CD14-positive monocyte (primary cell): ENCODE measurements around the gene CC2D1A. TPM values are rescaled to one million over a fixed set of nuclear protein-coding genes. Genes with fewer than 3 reads are reported as not detected.
A peak's percentile ranks its signal among the peaks of the same experiment; 100 is the strongest.

ENCODE experiments used
- DNase-seq, 3 donors: peaks; one replicate each; pipeline ENCODE4 v3.0.0-alpha.2; 2011 to 2022
- H2AFZ ChIP-seq: 2 replicates; pipeline ENCODE4 v1.6.0; 2012; ENCODE audit warnings: mild to moderate bottlenecking, low read depth, low read length, inconsistent platforms; ENCODE audit not compliant: insufficient read depth, poor library complexity, severe bottlenecking
- H3K27ac ChIP-seq, 2 donors: 1 replicate in 1 of 2; 2 replicates in 1 of 2; pipeline ENCODE4 v1.5.1; 2012 to 2013; ENCODE audit warnings: low read length in 2 of 2, control low read depth in 1 of 2, inconsistent platforms in 1 of 2, low read depth in 1 of 2, mild to moderate bottlenecking in 1 of 2
- H3K27me3 ChIP-seq, 2 donors: one replicate each; pipeline versions ENCODE4 v1.6.0 to v1.6.1; 2011 to 2013; ENCODE audit warnings: low read length in 2 of 2; ENCODE audit not compliant: control insufficient read depth in 2 of 2, insufficient read depth in 2 of 2
- H3K36me3 ChIP-seq, 2 donors: replicated peaks in 1 of 2; 1 replicate in 1 of 2; 2 replicates in 1 of 2; pipeline versions ENCODE4 v1.5.1 to v1.6.1; 2012 to 2013; ENCODE audit warnings: low read length in 2 of 2, control low read depth in 1 of 2, inconsistent platforms in 1 of 2, mild to moderate bottlenecking in 1 of 2; ENCODE audit not compliant: insufficient read depth in 2 of 2, control insufficient read depth in 1 of 2
- H3K4me1 ChIP-seq, 2 donors: 1 replicate in 1 of 2; 2 replicates in 1 of 2; pipeline versions ENCODE4 v1.5.1 to v1.6.1; 2012 to 2013; ENCODE audit warnings: low read length in 2 of 2, control low read depth in 1 of 2, inconsistent platforms in 1 of 2, mild to moderate bottlenecking in 1 of 2, moderate library complexity in 1 of 2; ENCODE audit not compliant: insufficient read depth in 2 of 2, control insufficient read depth in 1 of 2
- H3K4me2 ChIP-seq: replicated peaks from 2 replicates; pipeline ENCODE3; 2012; ENCODE audit warnings: low read length, moderate library complexity, mild to moderate bottlenecking; ENCODE audit not compliant: poor library complexity, severe bottlenecking; ENCODE audit errors: extremely low read depth
- H3K4me3 ChIP-seq, 3 experiments: fragments of 200-600 bp in 1 of 3; sonication (generic) in 1 of 3; replicated peaks in 1 of 3; 1 replicate in 2 of 3; 2 replicates in 1 of 3; pipeline ENCODE4 v1.5.1; 2011 to 2013; ENCODE audit warnings: low read length in 3 of 3, mild to moderate bottlenecking in 3 of 3, control low read depth in 2 of 3, low read depth in 2 of 3, inconsistent platforms in 1 of 3, moderate library complexity in 1 of 3
- H3K79me2 ChIP-seq: 2 replicates; pipeline ENCODE4 v1.6.0; 2012; ENCODE audit warnings: mild to moderate bottlenecking, control low read depth, inconsistent platforms, low read length, moderate library complexity; ENCODE audit not compliant: insufficient read depth
- H3K9ac ChIP-seq: 2 replicates; pipeline ENCODE4 v1.6.0; 2017; ENCODE audit warnings: low read length, mild to moderate bottlenecking; ENCODE audit not compliant: insufficient read depth, poor library complexity, severe bottlenecking
- H3K9me3 ChIP-seq, 2 donors: replicated peaks in 1 of 2; 1 replicate in 1 of 2; 2 replicates in 1 of 2; pipeline versions ENCODE4 v1.5.1 to v1.6.1; 2012 to 2013; ENCODE audit warnings: low read length in 2 of 2, control low read depth in 1 of 2; ENCODE audit not compliant: control insufficient read depth in 1 of 2, insufficient read depth in 1 of 2
- H4K20me1 ChIP-seq: 2 replicates; pipeline ENCODE4 v1.6.0; 2012; ENCODE audit warnings: mild to moderate bottlenecking, low read length, control low read depth, moderate library complexity; ENCODE audit not compliant: insufficient read depth
- H3K27ac Mint-ChIP-seq, 7 donors: one replicate each; pipeline ENCODE4 v1.8.0; 2020; ENCODE audit warnings: mild to moderate bottlenecking in 7 of 7, mixed read lengths in 7 of 7, moderate library complexity in 6 of 7, inconsistent platforms in 2 of 7
- H3K27me3 Mint-ChIP-seq, 3 donors: one replicate each; pipeline ENCODE4 v1.8.0; 2021 to 2022; ENCODE audit warnings: low read depth in 3 of 3, mild to moderate bottlenecking in 3 of 3, mixed read lengths in 3 of 3, moderate library complexity in 3 of 3, inconsistent platforms in 1 of 3
- H3K36me3 Mint-ChIP-seq, 2 donors: one replicate each; pipeline ENCODE4 v1.8.0; 2020; ENCODE audit warnings: mixed read lengths in 2 of 2, inconsistent platforms in 1 of 2, mild to moderate bottlenecking in 1 of 2
- H3K4me1 Mint-ChIP-seq: one replicate; pipeline ENCODE4 v1.8.0; 2020; ENCODE audit warnings: mild to moderate bottlenecking, mixed read lengths
- H3K4me3 Mint-ChIP-seq, 2 donors: one replicate each; pipeline ENCODE4 v1.8.0; 2020; ENCODE audit warnings: mild to moderate bottlenecking in 2 of 2, mixed read lengths in 2 of 2, moderate library complexity in 1 of 2
- H3K9me3 Mint-ChIP-seq, 7 donors: one replicate each; pipeline ENCODE4 v1.8.0; 2020 to 2022; ENCODE audit warnings: mixed read lengths in 7 of 7, mild to moderate bottlenecking in 6 of 7, moderate library complexity in 6 of 7, inconsistent platforms in 2 of 7
- WGBS: methylation state at CpG from one replicate; pipeline ENCODE4 v1.1.5; 2013; ENCODE audit warnings: missing lambda C conversion rate; ENCODE audit not compliant: insufficient coverage; 5-methylcytosine and 5-hydroxymethylcytosine counted together
- intact Hi-C, 2 donors: fragments of 100-400 bp; cut with micrococcal nuclease; formaldehyde crosslinking; loops; one replicate each; pipeline versions ENCODE4 v1.15.0 to v1.15.1; 2023
- polyA plus RNA-seq, 3 donors: library from polyadenylated mRNA; depleted of rRNA in 1 of 3; unstranded in 2 of 3; stranded (reverse) in 1 of 3; fragments of 300-500 nt in 2 of 3; fragments of >200 nt in 1 of 3; fragmentation: Illumina TruSeq in 2 of 3; gene quantifications; 1 replicate in 2 of 3; 2 replicates in 1 of 3; pipeline ENCODE4 v1.2.3, GENCODE V29; 2012 to 2021
- TF ChIP-seq, protein P1 (sequence below): fragments of 200-600 bp; IDR thresholded peaks from one replicate; pipeline ENCODE4 v1.8.0; 2022; ENCODE audit warnings: antibody characterized with exemption, mild to moderate bottlenecking

CC2D1A gene
- polyA plus RNA-seq, 3 donors = 4.6 to 27.0 (median 6.2) TPM

GRCh38 chr19:13896227-13896626 lies 9.8 kb upstream of the CC2D1A start:
- peaks cover 3% of the 10 kb centered on the region for H3K4me1 Mint-ChIP-seq
- no peak overlapping the region for H3K4me3 Mint-ChIP-seq
- H3K27ac Mint-ChIP-seq = no peak overlapping the region
- H3K27me3 Mint-ChIP-seq = peaks cover 0 to 6% (median 2%) of the 10 kb centered on the region in 3 donors
- H4K20me1 ChIP-seq = no peaks in the 10 kb centered on the region
- H3K9me3 Mint-ChIP-seq = no peaks in the 10 kb centered on the region
- H3K4me2 ChIP-seq = no peak overlapping the region
- H3K27ac ChIP-seq = no peak overlapping the region
- no peak overlapping the region for H3K4me3 ChIP-seq
- no peak for DNase-seq
- H3K9me3 ChIP-seq = no peaks in the 10 kb centered on the region
- peaks cover 0 to 3% of the 10 kb centered on the region in 2 donors for H3K36me3 Mint-ChIP-seq
- no peaks in the 10 kb centered on the region for H3K36me3 ChIP-seq
- H2AFZ ChIP-seq = no peak overlapping the region
- WGBS = no CpG with 5 or more reads among the region's 2 CpGs
- no peaks in the 10 kb centered on the region for H3K27me3 ChIP-seq
- H3K4me1 ChIP-seq = no peaks in the 10 kb centered on the region
- intact Hi-C loops = no loop called here
- no peaks in the 10 kb centered on the region for H3K79me2 ChIP-seq
- TF ChIP-seq, protein P1, sequence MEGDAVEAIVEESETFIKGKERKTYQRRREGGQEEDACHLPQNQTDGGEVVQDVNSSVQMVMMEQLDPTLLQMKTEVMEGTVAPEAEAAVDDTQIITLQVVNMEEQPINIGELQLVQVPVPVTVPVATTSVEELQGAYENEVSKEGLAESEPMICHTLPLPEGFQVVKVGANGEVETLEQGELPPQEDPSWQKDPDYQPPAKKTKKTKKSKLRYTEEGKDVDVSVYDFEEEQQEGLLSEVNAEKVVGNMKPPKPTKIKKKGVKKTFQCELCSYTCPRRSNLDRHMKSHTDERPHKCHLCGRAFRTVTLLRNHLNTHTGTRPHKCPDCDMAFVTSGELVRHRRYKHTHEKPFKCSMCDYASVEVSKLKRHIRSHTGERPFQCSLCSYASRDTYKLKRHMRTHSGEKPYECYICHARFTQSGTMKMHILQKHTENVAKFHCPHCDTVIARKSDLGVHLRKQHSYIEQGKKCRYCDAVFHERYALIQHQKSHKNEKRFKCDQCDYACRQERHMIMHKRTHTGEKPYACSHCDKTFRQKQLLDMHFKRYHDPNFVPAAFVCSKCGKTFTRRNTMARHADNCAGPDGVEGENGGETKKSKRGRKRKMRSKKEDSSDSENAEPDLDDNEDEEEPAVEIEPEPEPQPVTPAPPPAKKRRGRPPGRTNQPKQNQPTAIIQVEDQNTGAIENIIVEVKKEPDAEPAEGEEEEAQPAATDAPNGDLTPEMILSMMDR = no peak
- no peak overlapping the region for H3K9ac ChIP-seq

GRCh38 chr19:13899393-13899792 lies 6.6 kb upstream of the CC2D1A start:
- TF ChIP-seq, protein P1 = no peak
- Histone ChIP-seq H3K27me3 (no peaks in the 10 kb centered on the region), H3K9ac (no peak overlapping the region), H3K27ac (no peak overlapping the region), H3K4me1 (no peaks in the 10 kb centered on the region), H3K79me2 (no peaks in the 10 kb centered on the region), H3K4me3 (no peak overlapping the region), H3K4me2 (no peak overlapping the region), H4K20me1 (no peaks in the 10 kb centered on the region), H3K9me3 (no peaks in the 10 kb centered on the region), H3K36me3 (no peaks in the 10 kb centered on the region), H2AFZ (no peak overlapping the region)
- H3K36me3 Mint-ChIP-seq = no peaks in the 10 kb centered on the region
- peak overlapping the region in 1 of 7 donors; percentile 37 for H3K27ac Mint-ChIP-seq
- intact Hi-C loops = no loop called here
- no peaks in the 10 kb centered on the region for H3K9me3 Mint-ChIP-seq
- peaks cover 3% of the 10 kb centered on the region for H3K4me1 Mint-ChIP-seq
- 96% methylated on average over 6 of the region's 10 CpGs for WGBS
- H3K27me3 Mint-ChIP-seq = peaks cover 0 to 5% (median 2%) of the 10 kb centered on the region in 3 donors
- H3K4me3 Mint-ChIP-seq = no peak overlapping the region
- DNase-seq = no peak
